Stimulated activated CD4-positive, alpha-beta T cell treated with anti-CD3 and anti-CD28 coated beads, Interleukin-4, amount 100 ng/mL, for 24 hours (primary cell): Measurements from ENCODE around the gene GLOD4.
A peak's percentile ranks its signal among the peaks of the same experiment; 100 is the strongest.

Experiments used
- DNase-seq: peaks from one replicate; pipeline ENCODE4 v3.0.0-alpha.2; 2020

Gene GLOD4

DNA sequence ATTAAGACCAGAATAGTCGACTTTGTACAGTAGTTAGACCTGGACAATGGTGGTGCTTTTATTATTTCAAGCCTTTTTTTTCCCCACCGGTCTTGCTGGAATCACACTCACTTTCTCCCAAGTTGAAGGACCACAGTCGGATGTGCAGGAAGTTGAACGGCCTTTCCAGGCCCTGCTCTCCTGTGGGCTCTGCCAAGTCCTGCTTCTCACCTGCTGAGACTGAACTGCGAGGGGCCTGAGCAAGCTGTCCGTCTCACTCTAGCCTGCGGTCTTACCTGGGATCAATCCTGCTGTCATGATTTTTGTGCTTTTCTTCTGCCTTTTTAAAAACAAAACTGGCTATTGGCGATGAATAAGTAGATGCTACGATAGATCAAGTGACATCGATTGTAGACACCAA, 48.3 kb downstream of the GLOD4 start:
- no peak for DNase-seq

GRCh38 chr17:732902-733720, 49.0 kb downstream of the GLOD4 start:
- peak; percentile 36 for DNase-seq

DNA sequence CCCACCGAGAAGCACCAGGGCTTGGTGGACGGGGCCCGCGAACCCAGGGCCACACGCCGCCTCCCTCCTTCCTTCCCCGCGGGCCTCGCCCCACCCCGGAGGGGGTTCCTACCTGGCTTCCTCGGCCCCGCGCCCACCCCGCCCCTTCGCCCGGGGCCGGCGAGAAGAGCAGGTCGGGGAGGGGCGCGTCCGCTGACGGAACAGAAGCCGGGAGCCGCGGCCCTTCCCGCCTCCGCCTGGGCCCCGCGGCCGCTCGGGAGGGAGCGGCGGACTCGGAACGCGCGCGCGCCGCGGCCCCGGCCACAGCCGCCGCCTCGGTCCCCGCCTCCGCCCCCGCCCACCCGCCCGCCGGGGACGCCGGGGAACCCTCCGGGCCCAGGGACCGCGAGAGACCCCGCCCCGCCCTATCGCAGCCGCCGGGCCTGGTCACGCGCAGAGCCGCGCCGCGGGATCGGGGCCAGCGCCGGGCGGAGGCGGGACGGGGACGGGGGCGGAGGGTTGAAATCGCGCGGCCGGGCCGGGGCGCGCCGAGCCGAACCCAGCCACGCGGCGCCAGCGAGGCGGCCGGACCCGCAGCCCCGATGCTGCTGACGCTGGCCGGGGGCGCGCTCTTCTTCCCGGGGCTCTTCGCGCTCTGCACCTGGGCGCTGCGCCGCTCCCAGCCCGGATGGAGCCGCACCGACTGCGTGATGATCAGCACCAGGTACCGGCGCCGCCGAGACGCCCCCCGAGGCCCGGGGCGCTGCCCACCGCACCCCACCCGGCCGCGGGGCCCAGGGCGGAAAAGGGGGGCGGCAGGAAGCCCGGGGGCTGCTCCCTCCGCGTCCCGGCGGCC, 49.8 kb downstream of the GLOD4 start, which contains the start of gene TLCD3A:
TLCD3A (plus strand) TSS at position 530 of the 835 bp plus-strand sequence; CDS start at position 582, 52 bp downstream.
- DNase-seq, result peak; percentile 30

- no peak for DNase-seq
Measured at GRCh38 chr17:731644-732066, 50.4 kb downstream of the GLOD4 start.

DNA sequence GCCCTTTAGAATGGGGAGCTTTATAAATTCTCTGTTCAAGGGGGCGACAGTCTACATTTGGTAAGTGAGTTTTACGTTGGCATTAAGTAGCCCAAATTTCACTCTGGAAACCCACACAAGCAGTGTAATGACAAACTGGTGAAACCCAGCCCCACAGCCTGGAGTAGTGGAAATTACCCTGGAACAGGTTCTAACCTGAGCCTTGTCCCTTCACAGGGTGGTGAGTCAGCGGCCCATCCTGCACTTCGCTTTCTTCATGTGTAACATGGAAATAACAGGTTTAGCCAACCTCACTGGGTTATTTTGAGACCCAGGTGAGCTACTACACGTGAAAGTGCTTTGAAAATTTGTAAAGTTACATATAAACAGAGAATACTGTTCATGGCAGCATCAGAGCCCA, 53.2 kb downstream of the GLOD4 start:
- DNase-seq, result no peak

- no peak for DNase-seq
Measured at GRCh38 chr17:726271-726919, 55.7 kb downstream of the GLOD4 start.

DNA sequence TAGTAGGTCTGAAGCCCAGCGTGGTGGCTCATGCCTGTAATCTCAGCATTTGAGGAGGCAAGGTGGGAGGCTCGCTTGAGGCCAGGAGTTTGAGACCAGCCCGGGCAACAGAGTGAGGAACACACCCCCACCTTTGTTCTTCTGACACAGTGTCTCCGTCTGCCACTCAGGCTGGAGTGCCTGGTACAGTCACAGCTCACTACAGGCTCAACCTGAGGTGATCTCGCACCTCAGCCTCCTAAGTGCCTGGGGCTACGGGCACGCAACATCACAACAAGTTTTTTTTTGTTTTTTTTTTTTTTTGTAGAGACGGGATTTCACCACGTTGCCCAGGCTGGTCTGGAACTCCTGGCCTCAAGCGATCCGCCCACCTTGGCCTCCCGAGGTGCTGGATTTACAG, 56.3 kb downstream of the GLOD4 start:
- DNase-seq, result no peak

GRCh38 chr17:725084-725483, 57.0 kb downstream of the GLOD4 start:
- DNase-seq, result no peak

DNA sequence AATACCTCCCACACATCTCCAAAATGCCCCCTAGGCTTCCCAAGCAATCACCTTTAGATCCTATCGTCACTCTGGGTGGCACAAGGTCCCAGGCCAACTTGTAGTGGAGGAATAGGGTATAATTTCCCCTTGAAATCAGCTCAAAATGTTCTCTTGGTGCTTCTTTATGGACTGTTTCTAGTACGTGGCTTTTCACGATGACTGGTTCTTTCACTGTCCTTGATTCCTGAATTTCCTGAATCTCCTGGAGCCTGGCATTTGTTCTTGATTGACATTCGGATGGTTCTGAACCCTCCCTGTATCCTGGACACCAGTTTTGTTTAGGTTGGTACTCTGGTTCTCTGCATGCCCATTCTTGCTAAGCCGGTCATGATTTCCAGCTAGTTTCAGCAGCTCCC, 60.5 kb downstream of the GLOD4 start:
- DNase-seq, result no peak

GRCh38 chr17:720706-721539, 61.2 kb downstream of the GLOD4 start:
- DNase-seq, result no peak

GRCh38 chr17:718075-718474, 64.0 kb downstream of the GLOD4 start:
- DNase-seq, result no peak
